ENCODE data around the gene TCEANC. TPM values are rescaled to one million over a fixed set of nuclear protein-coding genes. Genes with fewer than 3 reads are reported as not detected.
"Not testable (repeated sequence)": the region's sequence is repeated elsewhere in the genome, so short reads cannot be mapped to it uniquely, and the experiment has no call there.

Gene TCEANC
- total RNA-seq, 1 experiment from 2014 or later = 3.1 TPM

GRCh38 chrX:13676885-13677284 lies 23.9 kb downstream of the TCEANC start:
- no peak for DNase-seq (ENCODE audit: low spot score)
- no TSS peak for BruUV-seq (replicated peaks)
- ChIA-PET POLR2A (ENCODE audit: low non-redundant PET) (no interaction called here), CTCF (no interaction called here)
- intact Hi-C loops (cut with micrococcal nuclease; ENCODE audit: unreplicated experiment) = no loop called here
- Histone ChIP-seq H3K4me1 (ENCODE audit: insufficient read depth, low read length, poor library complexity, severe bottlenecking) (no peaks in the 10 kb centered on the region), H3K27ac (ENCODE audit: low read depth, low read length, poor library complexity, severe bottlenecking) (no peak overlapping the region), H3K9me3 (ENCODE audit: low read depth, low read length, poor library complexity, severe bottlenecking) (no peaks in the 10 kb centered on the region), H3K36me3 (ENCODE audit: insufficient read depth, low read length, poor library complexity, severe bottlenecking) (no peaks in the 10 kb centered on the region), H3K27me3 (replicated peaks; ENCODE audit: insufficient read depth, low read depth, low read length, poor library complexity) (no peaks in the 10 kb centered on the region), H3K4me3 (ENCODE audit: low read depth, low read length, poor library complexity, severe bottlenecking) (no peak overlapping the region)
- TF ChIP-seq, protein P1, sequence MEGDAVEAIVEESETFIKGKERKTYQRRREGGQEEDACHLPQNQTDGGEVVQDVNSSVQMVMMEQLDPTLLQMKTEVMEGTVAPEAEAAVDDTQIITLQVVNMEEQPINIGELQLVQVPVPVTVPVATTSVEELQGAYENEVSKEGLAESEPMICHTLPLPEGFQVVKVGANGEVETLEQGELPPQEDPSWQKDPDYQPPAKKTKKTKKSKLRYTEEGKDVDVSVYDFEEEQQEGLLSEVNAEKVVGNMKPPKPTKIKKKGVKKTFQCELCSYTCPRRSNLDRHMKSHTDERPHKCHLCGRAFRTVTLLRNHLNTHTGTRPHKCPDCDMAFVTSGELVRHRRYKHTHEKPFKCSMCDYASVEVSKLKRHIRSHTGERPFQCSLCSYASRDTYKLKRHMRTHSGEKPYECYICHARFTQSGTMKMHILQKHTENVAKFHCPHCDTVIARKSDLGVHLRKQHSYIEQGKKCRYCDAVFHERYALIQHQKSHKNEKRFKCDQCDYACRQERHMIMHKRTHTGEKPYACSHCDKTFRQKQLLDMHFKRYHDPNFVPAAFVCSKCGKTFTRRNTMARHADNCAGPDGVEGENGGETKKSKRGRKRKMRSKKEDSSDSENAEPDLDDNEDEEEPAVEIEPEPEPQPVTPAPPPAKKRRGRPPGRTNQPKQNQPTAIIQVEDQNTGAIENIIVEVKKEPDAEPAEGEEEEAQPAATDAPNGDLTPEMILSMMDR (conservative IDR thresholded peaks at IDR 0.05; ENCODE audit: low read depth, low read length) = no peak
- no peak for TF ChIP-seq EZH2 (IDR thresholded peaks at IDR 0.05; ENCODE audit: borderline replicate concordance, low read depth, low read length, poor library complexity, severe bottlenecking)

GRCh38 chrX:13679700-13680099 lies 26.8 kb downstream of the TCEANC start:
- H3K9me3 ChIP-seq (ENCODE audit: low read depth, low read length, poor library complexity, severe bottlenecking); POLR2A ChIA-PET (ENCODE audit: low non-redundant PET); DNase-seq (ENCODE audit: low spot score); intact Hi-C loops (cut with micrococcal nuclease; ENCODE audit: unreplicated experiment); H3K36me3 ChIP-seq (ENCODE audit: insufficient read depth, low read length, poor library complexity, severe bottlenecking); BruUV-seq (replicated peaks); H3K4me3 ChIP-seq (ENCODE audit: low read depth, low read length, poor library complexity, severe bottlenecking); CTCF ChIA-PET; H3K27ac ChIP-seq (ENCODE audit: low read depth, low read length, poor library complexity, severe bottlenecking); H3K27me3 ChIP-seq (replicated peaks; ENCODE audit: insufficient read depth, low read depth, low read length, poor library complexity); H3K4me1 ChIP-seq (ENCODE audit: insufficient read depth, low read length, poor library complexity, severe bottlenecking): not testable (repeated sequence)

- H3K27ac ChIP-seq (ENCODE audit: low read depth, low read length, poor library complexity, severe bottlenecking) = no peak overlapping the region
- no peak for TF ChIP-seq EZH2 (IDR thresholded peaks at IDR 0.05; ENCODE audit: borderline replicate concordance, low read depth, low read length, poor library complexity, severe bottlenecking)
- TF ChIP-seq, protein P1 (conservative IDR thresholded peaks at IDR 0.05; ENCODE audit: low read depth, low read length) = no peak
- ChIA-PET POLR2A (ENCODE audit: low non-redundant PET) (no interaction called here), CTCF (no interaction called here)
- no peak overlapping the region for H3K4me3 ChIP-seq (ENCODE audit: low read depth, low read length, poor library complexity, severe bottlenecking)
- H3K4me1 ChIP-seq (ENCODE audit: insufficient read depth, low read length, poor library complexity, severe bottlenecking) = peaks cover 3% of the 10 kb centered on the region
- BruUV-seq (replicated peaks) = no TSS peak
- H3K9me3 ChIP-seq (ENCODE audit: low read depth, low read length, poor library complexity, severe bottlenecking) = no peaks in the 10 kb centered on the region
- H3K36me3 ChIP-seq (ENCODE audit: insufficient read depth, low read length, poor library complexity, severe bottlenecking) = no peaks in the 10 kb centered on the region
- intact Hi-C loops (cut with micrococcal nuclease; ENCODE audit: unreplicated experiment) = no loop called here
- no peak for DNase-seq (ENCODE audit: low spot score)
- no peaks in the 10 kb centered on the region for H3K27me3 ChIP-seq (replicated peaks; ENCODE audit: insufficient read depth, low read depth, low read length, poor library complexity)
Observed at GRCh38 chrX:13681595-13681994, 28.7 kb downstream of the TCEANC start.

DNA sequence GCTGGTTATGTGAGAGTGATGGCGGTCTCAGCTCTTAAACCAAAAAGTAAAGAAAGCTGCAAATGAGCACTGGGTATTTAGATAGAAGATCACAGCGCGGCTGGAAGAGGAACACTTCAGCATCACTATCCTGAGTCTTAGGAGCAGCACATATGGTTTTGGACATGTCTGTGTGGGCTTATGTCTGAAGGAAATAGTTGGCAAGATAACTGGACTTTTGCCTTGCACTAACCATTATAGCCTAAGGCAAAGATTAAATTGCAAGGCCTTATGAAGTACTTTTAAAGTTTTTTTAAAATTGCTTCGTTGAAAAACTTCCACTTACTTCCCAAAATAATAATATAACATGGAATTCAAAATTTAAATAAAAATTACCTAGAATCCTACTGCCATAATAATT lies 31.4 kb downstream of the TCEANC start:
- ChIA-PET CTCF (no interaction called here), POLR2A (ENCODE audit: low non-redundant PET) (no interaction called here)
- peaks cover 3% of the 10 kb centered on the region for H3K4me1 ChIP-seq (ENCODE audit: insufficient read depth, low read length, poor library complexity, severe bottlenecking)
- DNase-seq (ENCODE audit: low spot score) = no peak
- TF ChIP-seq EZH2 (IDR thresholded peaks at IDR 0.05; ENCODE audit: borderline replicate concordance, low read depth, low read length, poor library complexity, severe bottlenecking) = no peak
- no TSS peak for BruUV-seq (replicated peaks)
- no peak overlapping the region for H3K27ac ChIP-seq (ENCODE audit: low read depth, low read length, poor library complexity, severe bottlenecking)
- H3K36me3 ChIP-seq (ENCODE audit: insufficient read depth, low read length, poor library complexity, severe bottlenecking) = no peaks in the 10 kb centered on the region
- intact Hi-C loops (cut with micrococcal nuclease; ENCODE audit: unreplicated experiment) = no loop called here
- H3K4me3 ChIP-seq (ENCODE audit: low read depth, low read length, poor library complexity, severe bottlenecking) = no peak overlapping the region
- peaks cover 5% of the 10 kb centered on the region for H3K27me3 ChIP-seq (replicated peaks; ENCODE audit: insufficient read depth, low read depth, low read length, poor library complexity)
- no peaks in the 10 kb centered on the region for H3K9me3 ChIP-seq (ENCODE audit: low read depth, low read length, poor library complexity, severe bottlenecking)
